HS-5 (cell line): ENCODE results near the gene ITIH5.
A peak's percentile ranks its signal among the peaks of the same experiment; 100 is the strongest.
"Not testable (repeated sequence)": the region's sequence is repeated elsewhere in the genome, so short reads cannot be mapped to it uniquely, and the experiment has no call there.

ENCODE experiments used
- DNase-seq: peaks from one replicate; pipeline ENCODE4 v3.0.0-alpha.2; 2012; ENCODE audit warnings: low read depth

The ITIH5 gene

GRCh38 chr10:7666253-7667023, at the start of gene ITIH5:
Gene ITIH5 (minus strand): TSS chr10:7666966. CDS start chr10:7666892, 74 bp downstream.
- DNase-seq = no peak

GRCh38 chr10:7715515-7715914, 48.7 kb upstream of the ITIH5 start:
- DNase-seq = no peak

- DNase-seq = not testable (repeated sequence)
Observed at GRCh38 chr10:7711075-7711474, 44.3 kb upstream of the ITIH5 start.

- DNase-seq = no peak
Observed at GRCh38 chr10:7710446-7710845, 43.7 kb upstream of the ITIH5 start.

GRCh38 chr10:7708832-7709231, 42.1 kb upstream of the ITIH5 start:
- no peak for DNase-seq

- no peak for DNase-seq
Observed at GRCh38 chr10:7707858-7708622, 41.3 kb upstream of the ITIH5 start.

- DNase-seq = no peak
Observed at GRCh38 chr10:7707102-7707501, 40.3 kb upstream of the ITIH5 start.

- DNase-seq = no peak
Observed at GRCh38 chr10:7706534-7707073, 39.8 kb upstream of the ITIH5 start.

- no peak for DNase-seq
Observed at GRCh38 chr10:7705341-7705740, 38.6 kb upstream of the ITIH5 start.

- DNase-seq = no peak
Observed at GRCh38 chr10:7704071-7705016, 37.6 kb upstream of the ITIH5 start.

GRCh38 chr10:7703140-7703539, 36.4 kb upstream of the ITIH5 start, which contains the start of gene ITIH2:
Gene ITIH2 (plus strand): TSS chr10:7703316. CDS start chr10:7703435, 119 bp downstream.
- no peak for DNase-seq

- no peak for DNase-seq
Observed at GRCh38 chr10:7702288-7702812, 35.6 kb upstream of the ITIH5 start.

- no peak for DNase-seq
Observed at GRCh38 chr10:7701158-7701742, 34.5 kb upstream of the ITIH5 start.

- DNase-seq = peak; percentile 18
Observed at GRCh38 chr10:7700577-7701125, 33.9 kb upstream of the ITIH5 start.

GRCh38 chr10:7697426-7697825, 30.7 kb upstream of the ITIH5 start:
- DNase-seq = no peak

GRCh38 chr10:7696545-7696944, 29.8 kb upstream of the ITIH5 start:
- no peak for DNase-seq

- not testable (repeated sequence) for DNase-seq
Observed at GRCh38 chr10:7693194-7693593, 26.4 kb upstream of the ITIH5 start.

GRCh38 chr10:7692368-7692767, 25.6 kb upstream of the ITIH5 start:
- DNase-seq = not testable (repeated sequence)

GRCh38 chr10:7690885-7691597, 24.3 kb upstream of the ITIH5 start:
- DNase-seq = not testable (repeated sequence)

GRCh38 chr10:7689591-7689990, 22.8 kb upstream of the ITIH5 start:
- no peak for DNase-seq
